RCC 7860 (cell line): ENCODE measurements around the gene MPZ.
"Not testable (repeated sequence)": the region's sequence is repeated elsewhere in the genome, so short reads cannot be mapped to it uniquely, and the experiment has no call there.

ENCODE experiments used
- DNase-seq: peaks from one replicate; pipeline ENCODE4 v3.0.0-alpha.2; 2015; ENCODE audit warnings: low spot score
- FAIRE-seq: peaks from 2 replicates; lab custom pipeline; 2012; peaks lifted over from hg19 to GRCh38; lab: Jason Lieb, UNC

The MPZ gene

GRCh38 chr1:161258439-161259344 lies 51.1 kb downstream of the MPZ start, which contains the start of gene PCP4L1:
Gene PCP4L1, plus strand, starts transcription at chr1:161258745. Its CDS starts 230 bp downstream, at chr1:161258975.
- DNase-seq (no peak), FAIRE-seq (no peak)

- not testable (repeated sequence) for FAIRE-seq, DNase-seq
Observed at GRCh38 chr1:161257109-161257508, 52.7 kb downstream of the MPZ start.

- not testable (repeated sequence) for FAIRE-seq, DNase-seq
Observed at GRCh38 chr1:161255955-161256520, 53.7 kb downstream of the MPZ start.

GRCh38 chr1:161255302-161255701 lies 54.5 kb downstream of the MPZ start:
- not testable (repeated sequence) for DNase-seq, FAIRE-seq
